ENCODE data around the gene CLDN20.
"Not testable (repeated sequence)": the region's sequence is repeated elsewhere in the genome, so short reads cannot be mapped to it uniquely, and the experiment has no call there.

The CLDN20 gene

GRCh38 chr6:155312950-155313349 lies 49.1 kb downstream of the CLDN20 start:
- DNase-seq (ENCODE audit: low spot score) = not testable (repeated sequence)

GRCh38 chr6:155313602-155314091 lies 49.8 kb downstream of the CLDN20 start:
- peak; percentile 26 for DNase-seq (ENCODE audit: low spot score)

- peak; percentile 92 for DNase-seq (ENCODE audit: low spot score)
These were observed 50.4 kb downstream of the CLDN20 start, which contains the start of gene TFB1M for GRCh38 chr6:155314092-155314772. TFB1M (minus strand) TSS chr6:155314484; CDS start chr6:155314428, 56 bp downstream.

- DNase-seq (ENCODE audit: low spot score) = peak; percentile 54
These were observed 51.1 kb downstream of the CLDN20 start for GRCh38 chr6:155314773-155315515.

- no peak for DNase-seq (ENCODE audit: low spot score)
These were observed 51.7 kb downstream of the CLDN20 start for GRCh38 chr6:155315516-155315871.

- no peak for DNase-seq (ENCODE audit: low spot score)
These were observed 52.6 kb downstream of the CLDN20 start for GRCh38 chr6:155316419-155316818.

- DNase-seq (ENCODE audit: low spot score) = no peak
These were observed 53.4 kb downstream of the CLDN20 start for GRCh38 chr6:155317186-155317585.

GRCh38 chr6:155319902-155320301 lies 56.1 kb downstream of the CLDN20 start:
- DNase-seq (ENCODE audit: low spot score) = no peak

- no peak for DNase-seq (ENCODE audit: low spot score)
These were observed 60.4 kb downstream of the CLDN20 start for GRCh38 chr6:155324172-155324571.

- no peak for DNase-seq (ENCODE audit: low spot score)
These were observed 61.2 kb downstream of the CLDN20 start for GRCh38 chr6:155324993-155325392.

- DNase-seq (ENCODE audit: low spot score) = no peak
These were observed 62.1 kb downstream of the CLDN20 start for GRCh38 chr6:155325700-155326516.
